GM23338 (cell line): Measurements from ENCODE around the gene NDUFB2. TPM values are rescaled to one million over a fixed set of nuclear protein-coding genes. Genes with fewer than 3 reads are reported as not detected.

ENCODE experiments used
- ATAC-seq: fragments of 200-7000 bp; cut with Tn5 transposase; 3 replicates; pipeline ENCODE4 v1.9.1; 2020
- DNase-seq: peaks from one replicate; pipeline ENCODE4 v3.0.0-alpha.2; 2015; ENCODE audit warnings: low spot score
- H2AFZ ChIP-seq: fragments of 200-600 bp; sonication (generic); 2 replicates; pipeline ENCODE4 v1.8.0; 2016; ENCODE audit warnings: antibody characterized with exemption, mild to moderate bottlenecking, moderate library complexity
- H3F3A ChIP-seq: fragments of 200-600 bp; sonication (generic); replicated peaks from 2 replicates; pipeline ENCODE4 v1.8.0; 2017; ENCODE audit warnings: antibody characterized with exemption, mixed run types, low read depth
- H3K27ac ChIP-seq: fragments of 200-600 bp; sonication (generic); 2 replicates; pipeline ENCODE4 v1.6.1; 2016; ENCODE audit warnings: low read depth
- H3K27me3 ChIP-seq: fragments of 200-600 bp; sonication (generic); 2 replicates; pipeline ENCODE4 v1.8.0; 2016; ENCODE audit warnings: mild to moderate bottlenecking, mixed run types, moderate library complexity; ENCODE audit not compliant: insufficient read depth
- H3K36me3 ChIP-seq: fragments of 200-600 bp; sonication (generic); 2 replicates; pipeline ENCODE4 v1.8.0; 2016; ENCODE audit warnings: mild to moderate bottlenecking; ENCODE audit not compliant: insufficient read depth
- H3K4me1 ChIP-seq: fragments of 200-600 bp; sonication (generic); 2 replicates; pipeline ENCODE4 v1.8.0; 2016; ENCODE audit warnings: mild to moderate bottlenecking, moderate library complexity; ENCODE audit not compliant: insufficient read depth
- H3K4me2 ChIP-seq: fragments of 200-600 bp; sonication (generic); 2 replicates; pipeline ENCODE4 v1.7.1; 2017; ENCODE audit warnings: mixed run types
- H3K4me3 ChIP-seq: fragments of 200-600 bp; sonication (generic); 2 replicates; pipeline ENCODE4 v1.6.1; 2016; ENCODE audit warnings: mixed run types
- H3K79me2 ChIP-seq: fragments of 200-600 bp; sonication (generic); replicated peaks from 2 replicates; pipeline ENCODE4 v1.8.0; 2017; ENCODE audit warnings: mild to moderate bottlenecking; ENCODE audit not compliant: insufficient read depth
- H3K9me2 ChIP-seq: fragments of 200-600 bp; sonication (generic); 2 replicates; pipeline ENCODE4 v1.8.0; 2017; ENCODE audit not compliant: insufficient read depth
- H4K20me1 ChIP-seq: fragments of 200-600 bp; sonication (generic); replicated peaks from 2 replicates; pipeline ENCODE4 v1.8.0; 2017; ENCODE audit warnings: mild to moderate bottlenecking; ENCODE audit not compliant: insufficient read depth
- H3K27ac Mint-ChIP-seq: 2 replicates; pipeline ENCODE4 v1.8.0; 2020; ENCODE audit warnings: inconsistent platforms, mild to moderate bottlenecking, moderate library complexity, mixed read lengths
- H3K27me3 Mint-ChIP-seq: 3 replicates; pipeline ENCODE4 v1.8.0; 2022; ENCODE audit warnings: low read depth, mild to moderate bottlenecking, moderate library complexity, mixed read lengths, inconsistent platforms; ENCODE audit not compliant: insufficient read depth, poor library complexity
- H3K36me3 Mint-ChIP-seq: 3 replicates; pipeline ENCODE4 v1.8.0; 2021; ENCODE audit warnings: low read depth, mild to moderate bottlenecking, inconsistent platforms, moderate library complexity, mixed read lengths
- H3K4me1 Mint-ChIP-seq: 3 replicates; pipeline ENCODE4 v1.8.0; 2020; ENCODE audit warnings: mild to moderate bottlenecking, inconsistent platforms, mixed read lengths
- H3K4me3 Mint-ChIP-seq: 3 replicates; pipeline ENCODE4 v1.8.0; 2021; ENCODE audit warnings: moderate library complexity, mild to moderate bottlenecking, inconsistent platforms, mixed read lengths
- H3K9me3 Mint-ChIP-seq: 3 replicates; pipeline ENCODE4 v1.8.0; 2020; ENCODE audit warnings: moderate library complexity, mild to moderate bottlenecking, inconsistent platforms, mixed read lengths
- CREB1 ChIP-seq: fragments of 250-450 bp; sonication (Bioruptor Pico); IDR thresholded peaks from 2 replicates; pipeline ENCODE4 v1.5.0; 2020; ENCODE audit warnings: low read depth, mild to moderate bottlenecking, moderate library complexity
- ETS1 ChIP-seq: IDR thresholded peaks from 2 replicates; pipeline ENCODE4 v1.6.1; 2016; ENCODE audit warnings: antibody characterized with exemption
- EZH2 ChIP-seq: fragments of 200-600 bp; sonication (generic); IDR thresholded peaks from one replicate; pipeline ENCODE4 v1.8.0; 2017; ENCODE audit warnings: antibody characterized with exemption, mild to moderate bottlenecking, low read depth; ENCODE audit not compliant: unreplicated experiment
- EZH2phosphoT487 ChIP-seq: fragments of 200-600 bp; sonication (generic); IDR thresholded peaks from one replicate; pipeline ENCODE4 v1.8.1; 2018; ENCODE audit warnings: antibody characterized with exemption; ENCODE audit not compliant: unreplicated experiment
- NANOG ChIP-seq: IDR thresholded peaks from 2 replicates; pipeline ENCODE4 v1.6.1; 2016; ENCODE audit warnings: antibody characterized with exemption, borderline replicate concordance
- POLR2AphosphoS5 ChIP-seq: IDR thresholded peaks from 2 replicates; pipeline ENCODE4 v1.6.1; 2016; ENCODE audit warnings: antibody characterized with exemption, low read depth
- REST ChIP-seq: IDR thresholded peaks from one replicate; pipeline ENCODE4 v1.6.1; 2018; ENCODE audit warnings: antibody characterized with exemption; ENCODE audit not compliant: unreplicated experiment
- STAT1 ChIP-seq: IDR thresholded peaks from one replicate; pipeline ENCODE4 v1.6.1; 2016; ENCODE audit warnings: antibody characterized with exemption; ENCODE audit not compliant: unreplicated experiment
- ZNF331 ChIP-seq: fragments of 250-450 bp; sonication (Bioruptor Pico); IDR thresholded peaks from 2 replicates; pipeline ENCODE4 v1.5.0; 2020; ENCODE audit warnings: low read depth, mild to moderate bottlenecking, moderate library complexity
- polyA plus RNA-seq: library from polyadenylated mRNA; unstranded; fragments of >200 nt; fragmentation: Nextera tagmentation; extraction: Ambion mirVana; gene quantifications from 2 replicates; pipeline ENCODE4 v1.2.1, GENCODE V29; 2016
- total RNA-seq: library from RNA; depleted of rRNA; stranded (reverse); fragments of >200 nt; shearing (Covaris generic); gene quantifications from 2 replicates; pipeline ENCODE4 v1.2.3, GENCODE V29; 2014

Gene NDUFB2
- total and polyA plus RNA-seq, 2 experiments from 2014 or later, result 306 to 382 TPM

- no peaks in the 10 kb centered on the region for H3K9me2 ChIP-seq
- Mint-ChIP-seq H3K4me3 (no peak overlapping the region), H3K27ac (no peak overlapping the region), H3K4me1 (no peaks in the 10 kb centered on the region), H3K9me3 (no peaks in the 10 kb centered on the region), H3K36me3 (no peaks in the 10 kb centered on the region), H3K27me3 (peaks cover 2% of the 10 kb centered on the region)
- no peaks in the 10 kb centered on the region for H4K20me1 ChIP-seq
- no peaks in the 10 kb centered on the region for H3K79me2 ChIP-seq
- H3K27me3 ChIP-seq, result no peaks in the 10 kb centered on the region
- H3F3A ChIP-seq, result no peaks in the 10 kb centered on the region
- 0 out of 2 replicates have a peak overlapping the region, but pooled peaks have one; percentile 56 for H3K27ac ChIP-seq
- no peak overlapping the region for H3K4me3 ChIP-seq
- TF ChIP-seq ETS1 (no peak), REST (no peak), CREB1 (no peak)
- ATAC-seq (no peak), DNase-seq (no peak)
- H3K36me3 ChIP-seq, result no peaks in the 10 kb centered on the region
- H3K4me2 ChIP-seq, result no peak overlapping the region
- no peak overlapping the region for H2AFZ ChIP-seq
- no peaks in the 10 kb centered on the region for H3K4me1 ChIP-seq
Measured at GRCh38 chr7:140722254-140722653, 25.7 kb downstream of the NDUFB2 start.

GRCh38 chr7:140723006-140723405 lies 26.5 kb downstream of the NDUFB2 start:
- H3F3A ChIP-seq, result no peaks in the 10 kb centered on the region
- no peaks in the 10 kb centered on the region for H3K36me3 ChIP-seq
- H3K79me2 ChIP-seq, result no peaks in the 10 kb centered on the region
- Mint-ChIP-seq H3K27me3 (peaks cover 2% of the 10 kb centered on the region), H3K4me1 (no peaks in the 10 kb centered on the region), H3K9me3 (no peaks in the 10 kb centered on the region), H3K27ac (no peak overlapping the region), H3K36me3 (no peaks in the 10 kb centered on the region), H3K4me3 (no peak overlapping the region)
- TF ChIP-seq CREB1, result no peak
- TF ChIP-seq ZNF331, result no peak
- H3K9me2 ChIP-seq, result no peaks in the 10 kb centered on the region
- no peak overlapping the region for H3K4me3 ChIP-seq
- H2AFZ ChIP-seq, result no peak overlapping the region
- no peaks in the 10 kb centered on the region for H3K27me3 ChIP-seq
- no peaks in the 10 kb centered on the region for H3K4me1 ChIP-seq
- no peak overlapping the region for H3K27ac ChIP-seq
- ATAC-seq (no peak), DNase-seq (no peak)
- no peak overlapping the region for H3K4me2 ChIP-seq
- H4K20me1 ChIP-seq, result no peaks in the 10 kb centered on the region

GRCh38 chr7:140723574-140723973 lies 27.1 kb downstream of the NDUFB2 start:
- no peaks in the 10 kb centered on the region for H3K9me3 Mint-ChIP-seq
- no peaks in the 10 kb centered on the region for H3F3A ChIP-seq
- no peak overlapping the region for H3K4me3 Mint-ChIP-seq
- no peaks in the 10 kb centered on the region for H3K27me3 ChIP-seq
- H3K27me3 Mint-ChIP-seq, result peaks cover 2% of the 10 kb centered on the region
- H3K9me2 ChIP-seq, result no peaks in the 10 kb centered on the region
- no peak overlapping the region for H2AFZ ChIP-seq
- no peak overlapping the region for H3K27ac ChIP-seq
- DNase-seq (no peak), ATAC-seq (no peak)
- no peaks in the 10 kb centered on the region for H3K36me3 Mint-ChIP-seq
- H3K4me1 ChIP-seq, result no peaks in the 10 kb centered on the region
- H3K36me3 ChIP-seq, result no peaks in the 10 kb centered on the region
- H3K4me1 Mint-ChIP-seq, result no peaks in the 10 kb centered on the region
- no peaks in the 10 kb centered on the region for H3K79me2 ChIP-seq
- no peak overlapping the region for H3K27ac Mint-ChIP-seq
- H4K20me1 ChIP-seq, result no peaks in the 10 kb centered on the region
- H3K4me3 ChIP-seq, result no peak overlapping the region
- H3K4me2 ChIP-seq, result no peak overlapping the region
- TF ChIP-seq EZH2, result no peak
- no peak for TF ChIP-seq NANOG
- no peak for TF ChIP-seq REST
- no peak for TF ChIP-seq STAT1
- TF ChIP-seq ZNF331, result no peak
- no peak for TF ChIP-seq EZH2phosphoT487
- TF ChIP-seq POLR2AphosphoS5, result no peak
- no peak for TF ChIP-seq ETS1
- TF ChIP-seq CREB1, result no peak
